RWPE1 (cell line): Measurements from ENCODE around the gene KCNJ6.

Experiments used
- CTCF ChIA-PET: fragments of 350-600 bp; sonication (Branson Sonifier 250); formaldehyde crosslinking; extraction: SDS; loops from one replicate; lab custom pipeline; 2021; lab: Yijun Ruan, JAX
- POLR2A ChIA-PET: fragments of 400-600 bp; formaldehyde crosslinking; extraction: SDS; loops from one replicate; lab custom pipeline; 2020; ENCODE audit warnings: antibody characterized with exemption; ENCODE audit not compliant: low non-redundant PET; lab: Yijun Ruan, JAX
- DNase-seq: peaks from one replicate; pipeline ENCODE4 v3.0.0; 2012; ENCODE audit warnings: low spot score
- H3K27ac ChIP-seq: fragments of 450-650 bp; 2 replicates; pipeline ENCODE4 v1.5.1; 2017
- CTCF ChIP-seq: fragments of 450-650 bp; conservative IDR thresholded peaks from 2 replicates; pipeline ENCODE4 v1.5.1; 2017; ENCODE audit warnings: low read depth, mild to moderate bottlenecking

Gene KCNJ6

GRCh38 chr21:37627561-37627960 lies 288.7 kb downstream of the KCNJ6 start:
- H3K27ac ChIP-seq, result no peak overlapping the region
- POLR2A ChIA-PET, result no interaction called here
- CTCF ChIA-PET, result interaction anchor here (0.6 to 1.0 kb wide), 3 partner anchors 46 to 106 kb away, joined by 3 read pairs; no protein-coding TSS in a partner anchor

GRCh38 chr21:37627074-37627473 lies 289.2 kb downstream of the KCNJ6 start:
- POLR2A ChIA-PET, result no interaction called here
- no peak for DNase-seq
- CTCF ChIA-PET, result no interaction called here
- TF ChIP-seq CTCF, result no peak
- no peak overlapping the region for H3K27ac ChIP-seq

More at GRCh38 chr21:37627561-37627960, 288.7 kb downstream of the KCNJ6 start:
- DNase-seq, result no peak
- no peak for TF ChIP-seq CTCF

GRCh38 chr21:37626320-37626719 lies 289.9 kb downstream of the KCNJ6 start:
- POLR2A ChIA-PET, result no interaction called here
- no peak for TF ChIP-seq CTCF
- CTCF ChIA-PET, result no interaction called here
- H3K27ac ChIP-seq, result no peak overlapping the region
- no peak for DNase-seq

- no peak for DNase-seq
- TF ChIP-seq CTCF, result no peak
- H3K27ac ChIP-seq, result no peak overlapping the region
- ChIA-PET POLR2A (interaction anchor here (0.6 kb wide), 1 partner anchor 13 kb away, joined by 3 read pairs; no protein-coding TSS in a partner anchor), CTCF (no interaction called here)
Observed at GRCh38 chr21:37623689-37624088, 292.6 kb downstream of the KCNJ6 start.

- ChIA-PET CTCF (interaction anchor here (0.5 to 0.7 kb wide), 2 partner anchors 34 to 150 kb away, joined by 3 read pairs; no protein-coding TSS in a partner anchor), POLR2A (no interaction called here)
- DNase-seq, result no peak
- TF ChIP-seq CTCF, result no peak
- no peak overlapping the region for H3K27ac ChIP-seq
Observed at GRCh38 chr21:37623183-37623582, 293.1 kb downstream of the KCNJ6 start.

- DNase-seq, result no peak
- no peak for TF ChIP-seq CTCF
- H3K27ac ChIP-seq, result no peak overlapping the region
- ChIA-PET CTCF (interaction anchor here (0.5 to 0.7 kb wide), 2 partner anchors 34 to 150 kb away, joined by 3 read pairs; no protein-coding TSS in a partner anchor), POLR2A (no interaction called here)
Observed at GRCh38 chr21:37622755-37623154, 293.5 kb downstream of the KCNJ6 start.
